Liver (tissue), 9 donors: Measurements from ENCODE around the gene USP35. TPM values are rescaled to one million over a fixed set of nuclear protein-coding genes. Genes with fewer than 3 reads are reported as not detected.

ENCODE experiments used
- DNase-seq: peaks from one replicate; pipeline ENCODE4 v3.0.0-alpha.2; 2017; ENCODE audit warnings: low spot score
- H3K27ac ChIP-seq, 2 donors: one replicate each; pipeline ENCODE4 v1.7.0; 2013; ENCODE audit warnings: inconsistent platforms in 2 of 2, low read length in 2 of 2, control low read depth in 1 of 2, low read depth in 1 of 2, mild to moderate bottlenecking in 1 of 2
- H3K27me3 ChIP-seq, 4 donors: one replicate each; pipeline versions ENCODE4 v1.6.1 to v1.7.0; 2013; ENCODE audit warnings: low read length in 3 of 4, inconsistent platforms in 1 of 4, mild to moderate bottlenecking in 1 of 4, moderate library complexity in 1 of 4; ENCODE audit not compliant: control insufficient read depth in 4 of 4, insufficient read depth in 4 of 4
- H3K36me3 ChIP-seq, 4 donors: one replicate each; pipeline versions ENCODE4 v1.6.1 to v1.7.0; 2013; ENCODE audit warnings: low read length in 3 of 4, mild to moderate bottlenecking in 3 of 4, low read depth in 1 of 4, moderate library complexity in 1 of 4; ENCODE audit not compliant: control insufficient read depth in 4 of 4, insufficient read depth in 3 of 4
- H3K4me1 ChIP-seq, 4 donors: one replicate each; pipeline versions ENCODE4 v1.6.1 to v1.7.0; 2013; ENCODE audit warnings: low read length in 3 of 4, mild to moderate bottlenecking in 3 of 4, moderate library complexity in 1 of 4; ENCODE audit not compliant: control insufficient read depth in 4 of 4, insufficient read depth in 4 of 4
- H3K4me3 ChIP-seq, 3 donors: one replicate each; pipeline versions ENCODE4 v1.6.1 to v1.7.0; 2013; ENCODE audit warnings: low read length in 3 of 3, control low read depth in 1 of 3, low read depth in 1 of 3, mild to moderate bottlenecking in 1 of 3
- H3K9ac ChIP-seq, 2 donors: one replicate each; pipeline ENCODE4 v1.7.0; 2013; ENCODE audit warnings: low read length in 2 of 2, mild to moderate bottlenecking in 2 of 2, moderate library complexity in 2 of 2, control low read depth in 1 of 2, low read depth in 1 of 2
- H3K9me3 ChIP-seq, 4 donors: one replicate each; pipeline versions ENCODE4 v1.6.1 to v1.7.0; 2013; ENCODE audit warnings: low read length in 3 of 4; ENCODE audit not compliant: control insufficient read depth in 4 of 4
- EGR1 ChIP-seq, 2 donors: IDR thresholded peaks; 2 replicates each; pipeline ENCODE4 v1.6.1; 2016 to 2018; ENCODE audit warnings: antibody characterized with exemption in 2 of 2, low read depth in 2 of 2
- FOXA1 ChIP-seq: IDR thresholded peaks from 2 replicates; pipeline ENCODE4 v1.6.1; 2016; ENCODE audit warnings: antibody characterized with exemption
- GABPA ChIP-seq, 2 donors: IDR thresholded peaks in 1 of 2; conservative IDR thresholded peaks in 1 of 2; 2 replicates each; pipeline ENCODE4 v1.6.1; 2016; ENCODE audit warnings: antibody characterized with exemption in 2 of 2, mild to moderate bottlenecking in 1 of 2, moderate library complexity in 1 of 2
- HNF4A ChIP-seq, 2 donors: conservative IDR thresholded peaks; 2 replicates each; pipeline ENCODE4 v1.6.1; 2016; ENCODE audit warnings: antibody characterized with exemption in 2 of 2, mild to moderate bottlenecking in 2 of 2
- HNF4G ChIP-seq: IDR thresholded peaks from 2 replicates; pipeline ENCODE4 v1.6.1; 2016; ENCODE audit warnings: antibody characterized with exemption
- JUND ChIP-seq, 2 donors: IDR thresholded peaks; 2 replicates each; pipeline ENCODE4 v1.6.1; 2016; ENCODE audit warnings: antibody characterized with exemption in 2 of 2
- MAX ChIP-seq: IDR thresholded peaks from 2 replicates; pipeline ENCODE4 v1.6.1; 2016; ENCODE audit warnings: antibody characterized with exemption
- RAD21 ChIP-seq, 2 donors: IDR thresholded peaks; 2 replicates each; pipeline ENCODE4 v1.6.1; 2016; ENCODE audit warnings: antibody characterized with exemption in 2 of 2, mild to moderate bottlenecking in 2 of 2
- RXRA ChIP-seq, 2 donors: IDR thresholded peaks; 2 replicates each; pipeline ENCODE4 v1.6.1; 2017 to 2018; ENCODE audit warnings: antibody characterized with exemption in 2 of 2, mild to moderate bottlenecking in 1 of 2
- SP1 ChIP-seq: IDR thresholded peaks from 2 replicates; pipeline ENCODE4 v1.6.1; 2018; ENCODE audit warnings: antibody characterized with exemption, mild to moderate bottlenecking
- TAF1 ChIP-seq: conservative IDR thresholded peaks from 2 replicates; pipeline ENCODE4 v1.6.1; 2016; ENCODE audit warnings: antibody characterized with exemption, mild to moderate bottlenecking
- YY1 ChIP-seq: IDR thresholded peaks from 2 replicates; pipeline ENCODE4 v1.6.1; 2016; ENCODE audit warnings: antibody characterized with exemption, mild to moderate bottlenecking
- ZBTB33 ChIP-seq: IDR thresholded peaks from 2 replicates; pipeline ENCODE4 v1.6.1; 2016; ENCODE audit warnings: antibody characterized with exemption
- WGBS: extraction: QIAGEN DNeasy Blood & Tissue Kit; methylation state at CpG from one replicate; pipeline ENCODE4 v1.1.7; 2013; 5-methylcytosine and 5-hydroxymethylcytosine counted together
- polyA plus RNA-seq, 2 donors: library from polyadenylated mRNA; stranded (reverse) in 1 of 2; unstranded in 1 of 2; fragments of 200-250 nt in 1 of 2; fragments of >200 nt in 1 of 2; fragmentation: Nextera tagmentation in 1 of 2; extraction: Ambion mirVana in 1 of 2; gene quantifications; one replicate each; pipeline versions ENCODE4 v1.2.1 to v1.2.3, GENCODE V29; 2013 to 2015
- total RNA-seq, 2 donors: library from RNA; depleted of rRNA; stranded (reverse); fragments of >200 nt; gene quantifications; one replicate each; pipeline ENCODE4 v1.2.3, GENCODE V29; 2014
- TF ChIP-seq, protein P1 (sequence below): IDR thresholded peaks from 2 replicates; pipeline ENCODE4 v1.6.1; 2016; ENCODE audit warnings: antibody characterized with exemption
- TF ChIP-seq, protein P2 (sequence below): fragments of 150-350 bp; IDR thresholded peaks from 2 replicates; pipeline ENCODE4 v1.5.1; 2017; ENCODE audit warnings: improper control_type of control experiment, low read depth, low read length; ENCODE audit not compliant: missing input control
- donor health status: healthy.
- donor health status: healthy.
- donor health status: healthy.
- donor health status: healthy.
- donor health status: healthy.

Gene USP35
- total and polyA plus RNA-seq, 4 donors, result 2.3 to 11.0 (median 4.8) TPM

DNA sequence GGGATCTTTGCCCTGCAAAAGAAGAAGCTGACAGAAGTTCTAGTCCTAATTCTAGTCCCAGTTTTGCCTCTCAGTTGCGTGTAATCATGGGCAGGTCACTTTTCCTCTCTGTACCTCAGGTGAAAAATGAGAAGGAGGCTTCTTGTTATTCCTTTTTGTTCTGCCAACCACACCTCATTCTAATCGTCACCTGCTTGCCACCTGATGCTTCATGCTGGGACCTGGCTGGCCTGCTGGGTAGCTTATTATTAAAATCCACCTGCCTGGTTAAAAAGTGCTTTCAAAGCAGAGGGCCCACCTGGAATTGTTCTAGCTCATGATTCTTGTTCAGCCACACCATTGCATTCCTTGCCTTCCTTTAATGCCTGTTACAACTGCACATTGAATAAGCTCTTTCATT, 40.9 kb upstream of the USP35 start:
- H3K27ac ChIP-seq, result no peak overlapping the region

GRCh38 chr11:78149646-78150045, 39.1 kb upstream of the USP35 start:
- no peak overlapping the region for H3K27ac ChIP-seq
- peak overlapping the region in 1 of 2 donors; percentile 7 for H3K9ac ChIP-seq
- peaks cover 0 to 10% (median 2%) of the 10 kb centered on the region in 4 donors for H3K36me3 ChIP-seq
- DNase-seq, result no peak
- H3K27me3 ChIP-seq, result no peaks in the 10 kb centered on the region
- peaks cover 4 to 24% (median 15%) of the 10 kb centered on the region in 4 donors for H3K4me1 ChIP-seq
- no peaks in the 10 kb centered on the region for H3K9me3 ChIP-seq
- WGBS, result 33% methylated on average over 1 of the region's 1 CpG
- TF ChIP-seq SP1 (no peak), FOXA1 (no peak), MAX (no peak), RAD21 (IDR thresholded peaks at IDR 0.05) (peak; percentile 72 to 75), HNF4A (conservative IDR thresholded peaks at IDR 0.05) (no peak), GABPA (IDR thresholded peaks at IDR 0.05 in 1 of 2, conservative IDR thresholded peaks at IDR 0.05 in 1 of 2) (no peak), ZBTB33 (no peak), YY1 (no peak), EGR1 (IDR thresholded peaks at IDR 0.05; ENCODE audit: low read depth in 2 of 2) (no peak), HNF4G (no peak), JUND (IDR thresholded peaks at IDR 0.05) (no peak), TAF1 (no peak), RXRA (IDR thresholded peaks at IDR 0.05) (no peak)
- TF ChIP-seq, protein P1, sequence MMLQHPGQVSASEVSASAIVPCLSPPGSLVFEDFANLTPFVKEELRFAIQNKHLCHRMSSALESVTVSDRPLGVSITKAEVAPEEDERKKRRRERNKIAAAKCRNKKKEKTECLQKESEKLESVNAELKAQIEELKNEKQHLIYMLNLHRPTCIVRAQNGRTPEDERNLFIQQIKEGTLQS, result no peak
- TF ChIP-seq, protein P2, sequence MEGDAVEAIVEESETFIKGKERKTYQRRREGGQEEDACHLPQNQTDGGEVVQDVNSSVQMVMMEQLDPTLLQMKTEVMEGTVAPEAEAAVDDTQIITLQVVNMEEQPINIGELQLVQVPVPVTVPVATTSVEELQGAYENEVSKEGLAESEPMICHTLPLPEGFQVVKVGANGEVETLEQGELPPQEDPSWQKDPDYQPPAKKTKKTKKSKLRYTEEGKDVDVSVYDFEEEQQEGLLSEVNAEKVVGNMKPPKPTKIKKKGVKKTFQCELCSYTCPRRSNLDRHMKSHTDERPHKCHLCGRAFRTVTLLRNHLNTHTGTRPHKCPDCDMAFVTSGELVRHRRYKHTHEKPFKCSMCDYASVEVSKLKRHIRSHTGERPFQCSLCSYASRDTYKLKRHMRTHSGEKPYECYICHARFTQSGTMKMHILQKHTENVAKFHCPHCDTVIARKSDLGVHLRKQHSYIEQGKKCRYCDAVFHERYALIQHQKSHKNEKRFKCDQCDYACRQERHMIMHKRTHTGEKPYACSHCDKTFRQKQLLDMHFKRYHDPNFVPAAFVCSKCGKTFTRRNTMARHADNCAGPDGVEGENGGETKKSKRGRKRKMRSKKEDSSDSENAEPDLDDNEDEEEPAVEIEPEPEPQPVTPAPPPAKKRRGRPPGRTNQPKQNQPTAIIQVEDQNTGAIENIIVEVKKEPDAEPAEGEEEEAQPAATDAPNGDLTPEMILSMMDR, result peak; percentile 39
- no peak overlapping the region for H3K4me3 ChIP-seq

More for the DNA sequence above, 40.9 kb upstream of the USP35 start:
- Histone ChIP-seq H3K4me3 (no peak overlapping the region), H3K4me1 (peaks cover 0 to 15% (median 10%) of the 10 kb centered on the region in 4 donors), H3K36me3 (peaks cover 0 to 14% (median 3%) of the 10 kb centered on the region in 4 donors), H3K9me3 (no peaks in the 10 kb centered on the region), H3K9ac (no peak overlapping the region), H3K27me3 (no peaks in the 10 kb centered on the region)
- DNase-seq, result no peak
- WGBS, result 90% methylated on average over 2 of the region's 2 CpGs
- TF ChIP-seq ZBTB33, result no peak
- TF ChIP-seq HNF4G, result no peak
- TF ChIP-seq EGR1 (IDR thresholded peaks at IDR 0.05; ENCODE audit: low read depth in 2 of 2), result no peak
- no peak for TF ChIP-seq RAD21 (IDR thresholded peaks at IDR 0.05)
